Measurements from ENCODE around the gene CDK5R1. TPM values are rescaled to one million over a fixed set of nuclear protein-coding genes. Genes with fewer than 3 reads are reported as not detected.

The CDK5R1 gene
- total and polyA plus RNA-seq, 2 donors (not counting 1 experiment from before 2014, with no cell fraction given), result 0.33 to 0.56 TPM

DNA sequence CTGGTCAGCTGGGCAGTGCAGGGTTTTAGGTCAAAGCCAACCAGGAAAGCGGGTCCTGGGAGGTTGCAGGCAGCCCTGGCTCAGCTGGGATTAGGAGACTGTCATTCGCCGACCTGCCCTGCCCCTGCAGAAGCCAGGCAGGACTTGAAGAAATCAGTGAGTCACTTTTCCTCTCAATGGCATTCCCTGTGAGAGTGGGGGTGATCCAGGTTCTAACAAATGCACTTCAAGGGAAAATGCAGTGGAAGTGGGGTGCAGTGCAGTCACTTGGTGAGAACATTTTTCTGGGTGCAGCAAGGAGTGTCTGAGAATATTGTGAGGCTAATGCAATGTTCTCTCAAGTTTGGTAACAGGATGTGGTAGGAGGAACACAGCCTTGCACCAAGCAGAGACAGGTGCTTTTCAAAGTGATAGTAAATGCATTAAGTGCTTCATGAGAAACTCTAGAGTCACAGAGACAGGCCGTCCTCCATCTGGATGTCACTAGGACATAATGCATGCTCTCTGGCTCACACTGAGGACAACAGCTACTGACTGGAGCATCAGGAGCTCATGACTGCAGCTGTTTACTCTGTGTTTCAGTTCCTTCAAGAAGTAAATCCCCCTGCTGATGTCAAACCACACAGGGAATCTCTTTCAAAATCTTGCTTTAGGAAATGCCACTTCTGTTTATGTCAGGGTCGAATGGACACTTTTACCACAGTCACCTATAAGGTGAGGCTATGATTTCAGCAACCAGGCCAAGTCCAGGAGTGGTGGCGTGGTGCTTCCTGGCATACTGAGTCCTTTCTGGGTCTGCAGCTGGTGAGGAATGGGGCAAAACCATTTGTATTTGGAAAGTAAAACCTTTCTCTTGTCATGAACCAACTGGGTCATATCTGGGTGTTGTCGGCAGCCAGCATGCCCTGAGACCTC lies 16.7 kb downstream of the CDK5R1 start:
- TF ChIP-seq, protein P1, sequence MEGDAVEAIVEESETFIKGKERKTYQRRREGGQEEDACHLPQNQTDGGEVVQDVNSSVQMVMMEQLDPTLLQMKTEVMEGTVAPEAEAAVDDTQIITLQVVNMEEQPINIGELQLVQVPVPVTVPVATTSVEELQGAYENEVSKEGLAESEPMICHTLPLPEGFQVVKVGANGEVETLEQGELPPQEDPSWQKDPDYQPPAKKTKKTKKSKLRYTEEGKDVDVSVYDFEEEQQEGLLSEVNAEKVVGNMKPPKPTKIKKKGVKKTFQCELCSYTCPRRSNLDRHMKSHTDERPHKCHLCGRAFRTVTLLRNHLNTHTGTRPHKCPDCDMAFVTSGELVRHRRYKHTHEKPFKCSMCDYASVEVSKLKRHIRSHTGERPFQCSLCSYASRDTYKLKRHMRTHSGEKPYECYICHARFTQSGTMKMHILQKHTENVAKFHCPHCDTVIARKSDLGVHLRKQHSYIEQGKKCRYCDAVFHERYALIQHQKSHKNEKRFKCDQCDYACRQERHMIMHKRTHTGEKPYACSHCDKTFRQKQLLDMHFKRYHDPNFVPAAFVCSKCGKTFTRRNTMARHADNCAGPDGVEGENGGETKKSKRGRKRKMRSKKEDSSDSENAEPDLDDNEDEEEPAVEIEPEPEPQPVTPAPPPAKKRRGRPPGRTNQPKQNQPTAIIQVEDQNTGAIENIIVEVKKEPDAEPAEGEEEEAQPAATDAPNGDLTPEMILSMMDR (conservative IDR thresholded peaks at IDR 0.05 in 1 of 2, IDR thresholded peaks at IDR 0.05 in 1 of 2; ENCODE audit: low read depth in 1 of 2, low read length in 2 of 2), result no peak
- TF ChIP-seq EZH2 (IDR thresholded peaks at IDR 0.05; ENCODE audit: low read length, missing control alignments), result no peak
- H4K20me1 ChIP-seq (ENCODE audit: control insufficient read depth, extremely low read depth, insufficient read depth, low read length), result no peaks in the 10 kb centered on the region
- H3K4me3 ChIP-seq (replicated peaks in 1 of 4; ENCODE audit: control extremely low read depth in 1 of 4, insufficient read depth in 1 of 4, low read depth in 3 of 4, low read length in 4 of 4), result no peak overlapping the region
- H3K79me2 ChIP-seq (ENCODE audit: control insufficient read depth, insufficient read depth, low read length), result no peaks in the 10 kb centered on the region
- peak; percentile 10 to 22 for DNase-seq (ENCODE audit: low read depth in 2 of 2)
- H3K27me3 ChIP-seq (ENCODE audit: control insufficient read depth, insufficient read depth, low read length), result no peaks in the 10 kb centered on the region
- no peak overlapping the region for H3K27ac ChIP-seq (ENCODE audit: insufficient read depth, low read length)
- H3K9me3 ChIP-seq (ENCODE audit: control insufficient read depth, insufficient read depth, low read depth, low read length), result no peaks in the 10 kb centered on the region
- H2AFZ ChIP-seq (ENCODE audit: low read length), result no peak overlapping the region
- H3K36me3 ChIP-seq (ENCODE audit: control insufficient read depth, insufficient read depth, low read length), result no peaks in the 10 kb centered on the region
- H3K9ac ChIP-seq (ENCODE audit: insufficient read depth, low read length), result no peak overlapping the region
- peaks cover 6% of the 10 kb centered on the region for H3K4me1 ChIP-seq (ENCODE audit: control insufficient read depth, extremely low read depth, insufficient read depth, low read length)
- H3K4me2 ChIP-seq (ENCODE audit: extremely low read depth, insufficient read depth, low read length), result no peak overlapping the region

DNA sequence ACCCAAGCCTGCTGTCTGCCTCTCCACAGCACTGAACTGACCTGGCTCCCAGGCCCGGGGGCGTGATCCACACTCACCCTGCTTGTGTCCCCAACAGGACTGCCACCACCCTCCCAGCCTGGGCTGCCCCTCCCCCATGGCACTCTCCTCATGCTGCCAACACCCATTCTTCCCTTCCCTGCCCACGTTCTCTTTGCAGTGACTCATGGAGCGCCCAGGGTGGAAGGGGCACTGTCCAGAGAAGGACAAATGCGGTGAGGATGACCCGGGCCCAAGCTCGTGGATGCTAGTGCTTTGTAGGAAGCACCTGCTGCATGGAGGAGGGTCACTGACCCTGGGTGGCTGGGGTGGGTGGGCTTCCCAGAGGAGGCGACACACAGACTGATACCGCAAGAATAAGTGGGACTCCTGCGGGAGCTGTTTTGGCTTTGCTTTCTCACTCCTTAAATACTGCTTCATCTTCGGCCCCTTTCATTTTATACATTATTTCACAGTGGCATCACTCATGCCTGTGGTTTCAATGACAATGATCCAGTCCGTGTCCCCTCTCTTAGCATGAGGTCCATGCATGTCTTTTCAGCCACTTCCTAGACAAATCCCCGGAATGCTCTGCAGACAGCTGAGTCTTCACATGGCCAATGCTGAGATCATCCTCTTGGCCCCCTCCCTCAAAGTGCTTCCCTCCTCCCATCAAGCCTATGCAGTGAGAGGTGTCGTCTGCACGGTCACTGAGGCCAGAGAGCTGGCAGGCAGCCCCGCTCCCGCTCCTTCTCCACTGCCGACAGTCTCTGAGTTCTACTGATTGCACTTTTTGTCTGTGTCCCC lies 17.6 kb downstream of the CDK5R1 start:
- H3K27ac ChIP-seq (ENCODE audit: insufficient read depth, low read length), result no peak overlapping the region

More for the DNA sequence above, 17.6 kb downstream of the CDK5R1 start:
- no peaks in the 10 kb centered on the region for H3K79me2 ChIP-seq (ENCODE audit: control insufficient read depth, insufficient read depth, low read length)
- TF ChIP-seq, protein P1 (conservative IDR thresholded peaks at IDR 0.05 in 1 of 2, IDR thresholded peaks at IDR 0.05 in 1 of 2; ENCODE audit: low read depth in 1 of 2, low read length in 2 of 2), result no peak
- no peak for TF ChIP-seq EZH2 (IDR thresholded peaks at IDR 0.05; ENCODE audit: low read length, missing control alignments)
- H3K4me3 ChIP-seq (replicated peaks in 1 of 4; ENCODE audit: control extremely low read depth in 1 of 4, insufficient read depth in 1 of 4, low read depth in 3 of 4, low read length in 4 of 4), result no peak overlapping the region
- H2AFZ ChIP-seq (ENCODE audit: low read length), result no peak overlapping the region
- no peaks in the 10 kb centered on the region for H4K20me1 ChIP-seq (ENCODE audit: control insufficient read depth, extremely low read depth, insufficient read depth, low read length)
- no peaks in the 10 kb centered on the region for H3K27me3 ChIP-seq (ENCODE audit: control insufficient read depth, insufficient read depth, low read length)
- H3K4me2 ChIP-seq (ENCODE audit: extremely low read depth, insufficient read depth, low read length), result no peak overlapping the region
- peaks cover 6% of the 10 kb centered on the region for H3K4me1 ChIP-seq (ENCODE audit: control insufficient read depth, extremely low read depth, insufficient read depth, low read length)
- no peaks in the 10 kb centered on the region for H3K36me3 ChIP-seq (ENCODE audit: control insufficient read depth, insufficient read depth, low read length)
- H3K9ac ChIP-seq (ENCODE audit: insufficient read depth, low read length), result no peak overlapping the region
- DNase-seq (ENCODE audit: low read depth in 2 of 2), result peak in 1 of 2 donors; percentile 59
- no peaks in the 10 kb centered on the region for H3K9me3 ChIP-seq (ENCODE audit: control insufficient read depth, insufficient read depth, low read depth, low read length)

Data from fibroblast of lung (primary cell).